GM19099 (cell line): ENCODE data around the gene TTF1.

ENCODE experiments used
- POLR2A ChIP-seq: IDR thresholded peaks from 3 replicates; pipeline ENCODE4 v1.6.1; 2011; ENCODE audit warnings: low read depth; ENCODE audit not compliant: insufficient read length; ENCODE audit errors: extremely low read depth

The TTF1 gene, protein sequence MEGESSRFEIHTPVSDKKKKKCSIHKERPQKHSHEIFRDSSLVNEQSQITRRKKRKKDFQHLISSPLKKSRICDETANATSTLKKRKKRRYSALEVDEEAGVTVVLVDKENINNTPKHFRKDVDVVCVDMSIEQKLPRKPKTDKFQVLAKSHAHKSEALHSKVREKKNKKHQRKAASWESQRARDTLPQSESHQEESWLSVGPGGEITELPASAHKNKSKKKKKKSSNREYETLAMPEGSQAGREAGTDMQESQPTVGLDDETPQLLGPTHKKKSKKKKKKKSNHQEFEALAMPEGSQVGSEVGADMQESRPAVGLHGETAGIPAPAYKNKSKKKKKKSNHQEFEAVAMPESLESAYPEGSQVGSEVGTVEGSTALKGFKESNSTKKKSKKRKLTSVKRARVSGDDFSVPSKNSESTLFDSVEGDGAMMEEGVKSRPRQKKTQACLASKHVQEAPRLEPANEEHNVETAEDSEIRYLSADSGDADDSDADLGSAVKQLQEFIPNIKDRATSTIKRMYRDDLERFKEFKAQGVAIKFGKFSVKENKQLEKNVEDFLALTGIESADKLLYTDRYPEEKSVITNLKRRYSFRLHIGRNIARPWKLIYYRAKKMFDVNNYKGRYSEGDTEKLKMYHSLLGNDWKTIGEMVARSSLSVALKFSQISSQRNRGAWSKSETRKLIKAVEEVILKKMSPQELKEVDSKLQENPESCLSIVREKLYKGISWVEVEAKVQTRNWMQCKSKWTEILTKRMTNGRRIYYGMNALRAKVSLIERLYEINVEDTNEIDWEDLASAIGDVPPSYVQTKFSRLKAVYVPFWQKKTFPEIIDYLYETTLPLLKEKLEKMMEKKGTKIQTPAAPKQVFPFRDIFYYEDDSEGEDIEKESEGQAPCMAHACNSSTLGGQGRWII

DNA sequence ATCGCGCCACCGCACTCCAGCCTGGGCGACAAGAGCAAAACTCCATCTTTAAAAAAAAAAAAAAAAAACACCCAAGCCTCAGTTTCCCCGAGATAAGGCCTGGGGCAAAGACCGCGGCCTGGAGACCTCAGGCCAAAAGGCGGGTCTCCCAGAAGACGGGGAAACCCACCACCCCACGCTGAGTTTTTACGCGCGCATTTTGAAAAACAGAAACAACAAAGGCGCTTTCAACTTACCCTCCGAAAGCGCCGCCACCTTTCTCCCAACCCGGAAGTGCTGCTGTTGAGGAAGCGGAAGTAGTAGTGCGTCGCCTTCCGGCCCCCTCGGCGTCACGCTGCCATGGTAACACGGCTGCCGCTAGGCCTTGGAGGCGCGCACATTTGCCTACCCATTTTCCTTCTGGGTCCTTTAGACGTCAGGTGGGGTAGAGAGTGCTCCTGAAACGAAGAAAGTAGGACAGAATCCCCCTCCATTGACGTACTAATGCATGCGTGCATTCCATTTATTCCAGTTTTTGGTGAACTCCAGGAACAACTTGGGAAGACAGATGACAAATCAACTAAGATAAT, at the start of gene TTF1:
Gene TTF1, minus strand, starts transcription at position 287 of the 569 bp plus-strand sequence. CDS start 4,019 bp downstream, outside the sequence.
- peak; percentile 74 for TF ChIP-seq POLR2A

- TF ChIP-seq POLR2A, result no peak
These were observed 49.6 kb upstream of the TTF1 start for GRCh38 chr9:132456241-132456640.

DNA sequence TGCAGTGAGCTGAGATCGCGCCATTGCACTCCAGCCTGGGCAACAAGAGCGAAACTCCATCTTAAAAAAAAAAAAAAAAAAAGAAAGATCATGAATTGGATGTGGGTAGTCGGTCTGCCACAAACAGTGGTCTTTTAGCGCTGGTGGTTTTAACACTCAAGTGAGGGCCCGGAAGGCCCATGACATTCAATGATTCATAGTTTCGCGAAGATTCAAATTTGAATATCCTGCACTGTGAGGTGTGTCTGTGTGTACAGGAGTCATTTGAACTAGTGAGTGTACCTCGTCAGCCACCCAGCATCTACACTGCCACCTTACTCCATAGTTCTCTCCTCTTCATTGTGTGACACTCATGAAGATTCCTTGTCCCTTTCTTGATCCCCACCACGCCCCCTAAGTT, 44.6 kb upstream of the TTF1 start:
- TF ChIP-seq POLR2A, result no peak

DNA sequence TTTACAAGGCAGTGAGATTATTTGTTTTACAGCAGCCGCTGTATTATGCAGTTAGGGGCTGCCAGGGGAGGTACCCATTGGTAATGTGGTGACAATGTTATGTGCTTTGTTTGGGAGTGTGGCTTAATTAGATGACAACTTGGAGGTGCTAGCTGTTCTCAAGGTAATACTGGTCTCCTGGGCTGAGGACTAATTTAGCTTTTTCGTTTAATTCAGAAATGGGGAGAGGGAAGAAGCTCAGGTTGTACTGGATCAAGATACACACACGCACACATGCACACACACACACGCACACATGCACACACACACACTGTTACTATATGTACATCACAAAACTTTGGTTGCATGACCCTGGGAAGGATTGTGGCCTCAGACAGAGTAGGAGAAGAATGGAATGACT, 41.3 kb upstream of the TTF1 start:
- no peak for TF ChIP-seq POLR2A

DNA sequence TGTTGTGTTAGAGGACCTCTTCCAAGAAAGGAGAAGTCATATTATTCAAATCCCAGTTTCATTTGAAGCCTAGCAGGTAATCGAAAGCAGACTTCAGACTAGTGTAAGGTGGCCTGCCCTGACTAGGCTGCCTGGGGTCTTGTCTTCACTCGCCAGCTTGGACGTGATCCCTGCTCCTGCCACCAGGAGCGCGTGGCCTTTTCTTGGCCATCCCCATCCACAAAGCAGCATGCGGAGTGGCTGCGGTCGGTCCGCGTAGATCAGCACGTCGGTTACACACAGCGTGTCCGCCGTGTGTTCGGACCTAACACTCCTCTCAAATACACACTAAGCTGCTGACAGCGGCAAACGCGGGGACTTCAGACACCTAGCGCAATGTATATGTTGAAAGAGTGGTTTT, 40.7 kb upstream of the TTF1 start:
- TF ChIP-seq POLR2A, result no peak

- TF ChIP-seq POLR2A, result no peak
These were observed 40.2 kb upstream of the TTF1 start for GRCh38 chr9:132446887-132447286.

GRCh38 chr9:132443951-132444607, 37.4 kb upstream of the TTF1 start:
- TF ChIP-seq POLR2A, result no peak

DNA sequence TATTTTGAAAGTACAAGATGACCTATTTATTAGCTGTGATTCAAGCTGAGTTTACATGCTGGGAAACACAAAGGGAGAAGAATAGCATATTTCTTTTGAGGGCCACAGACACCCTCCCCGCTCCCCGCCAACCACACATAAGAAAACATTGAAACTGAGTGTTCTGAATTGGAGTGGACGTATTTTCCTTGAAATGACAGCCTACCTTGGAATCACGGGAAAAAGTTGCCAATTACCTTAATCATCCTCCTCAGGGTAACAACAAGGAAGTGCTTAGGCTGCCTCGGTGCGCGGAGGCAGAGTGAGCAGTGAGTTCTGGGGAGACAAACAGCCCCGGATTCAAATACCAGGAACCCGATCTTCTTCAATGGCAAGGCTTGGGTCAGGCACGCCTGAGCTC, 34.8 kb upstream of the TTF1 start:
- TF ChIP-seq POLR2A, result no peak

DNA sequence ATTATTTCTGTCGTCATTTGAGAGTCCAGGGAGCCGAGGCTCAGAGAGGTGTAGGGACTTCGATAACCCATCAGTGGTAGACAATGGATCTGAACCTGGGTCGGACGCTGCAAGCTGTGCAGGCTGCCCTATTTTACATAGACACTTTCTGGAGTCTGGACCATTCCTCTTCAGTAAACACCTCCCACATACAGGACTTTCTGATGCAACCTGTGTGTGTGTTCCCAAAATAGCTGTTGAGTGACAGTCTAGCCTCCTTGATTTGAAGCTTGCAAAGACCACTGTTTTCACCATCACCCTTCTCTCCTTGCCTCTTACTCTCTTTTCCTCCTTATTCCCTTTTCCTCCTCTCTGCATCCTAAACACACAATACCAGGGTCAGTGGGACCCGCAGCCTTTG, 34.1 kb upstream of the TTF1 start:
- no peak for TF ChIP-seq POLR2A

GRCh38 chr9:132439153-132439552, 32.5 kb upstream of the TTF1 start:
- no peak for TF ChIP-seq POLR2A

DNA sequence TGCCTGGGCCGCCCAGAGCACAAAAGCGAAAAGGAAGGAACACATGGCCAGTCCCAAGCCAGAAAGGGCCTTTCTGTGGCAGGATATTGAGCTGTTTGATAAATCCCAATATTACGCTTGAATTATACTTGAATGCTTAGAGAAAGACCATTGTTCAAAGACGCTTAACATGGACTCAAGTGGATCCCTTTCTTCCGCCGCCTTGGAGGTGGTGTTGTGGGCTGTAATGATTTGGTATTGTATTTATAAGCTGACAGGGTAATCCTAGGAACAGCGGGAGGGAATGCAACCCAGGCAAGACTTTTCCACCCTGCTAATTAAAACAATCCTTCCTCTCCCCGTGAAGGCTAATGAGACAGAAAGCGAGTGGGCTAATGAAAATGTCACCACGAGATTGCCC, 28.2 kb upstream of the TTF1 start:
- no peak for TF ChIP-seq POLR2A

GRCh38 chr9:132430998-132431397, 24.4 kb upstream of the TTF1 start:
- TF ChIP-seq POLR2A, result no peak

DNA sequence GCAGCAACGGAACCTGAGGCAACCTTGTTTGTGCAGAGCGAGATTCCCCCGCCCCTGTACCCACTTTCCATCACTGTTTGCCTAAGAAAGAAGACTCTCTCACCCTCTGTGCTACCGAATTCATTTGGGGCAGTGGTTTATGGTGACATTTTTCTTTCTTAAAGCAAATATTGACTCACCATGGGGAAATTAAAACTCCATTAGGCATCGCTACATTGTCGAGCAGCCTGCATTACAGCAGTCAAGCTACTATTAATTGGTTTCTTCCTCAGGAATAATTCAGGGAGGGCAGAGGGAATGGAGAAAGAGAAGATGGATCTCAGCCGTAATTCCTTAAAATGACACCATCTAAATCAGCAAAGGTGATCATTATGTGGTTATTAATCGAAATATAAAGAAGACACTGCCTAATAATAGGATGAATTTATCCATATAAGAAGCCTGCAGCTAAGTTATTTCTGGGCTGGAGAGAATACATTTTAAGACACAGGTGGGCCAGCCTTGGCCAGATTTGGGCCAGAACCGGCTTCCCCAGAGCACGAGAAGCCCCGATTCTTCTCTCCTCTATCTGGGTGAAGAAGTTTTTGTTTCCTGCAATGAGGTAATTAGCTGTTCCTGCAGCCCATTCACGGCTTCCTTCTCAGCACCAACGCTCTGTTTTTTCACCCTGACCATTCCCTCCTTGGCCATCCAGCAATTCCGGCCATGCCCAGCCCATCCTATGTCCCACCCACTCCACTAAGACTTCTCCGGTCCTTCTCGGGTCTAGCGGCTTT, 20.2 kb upstream of the TTF1 start:
- no peak for TF ChIP-seq POLR2A

DNA sequence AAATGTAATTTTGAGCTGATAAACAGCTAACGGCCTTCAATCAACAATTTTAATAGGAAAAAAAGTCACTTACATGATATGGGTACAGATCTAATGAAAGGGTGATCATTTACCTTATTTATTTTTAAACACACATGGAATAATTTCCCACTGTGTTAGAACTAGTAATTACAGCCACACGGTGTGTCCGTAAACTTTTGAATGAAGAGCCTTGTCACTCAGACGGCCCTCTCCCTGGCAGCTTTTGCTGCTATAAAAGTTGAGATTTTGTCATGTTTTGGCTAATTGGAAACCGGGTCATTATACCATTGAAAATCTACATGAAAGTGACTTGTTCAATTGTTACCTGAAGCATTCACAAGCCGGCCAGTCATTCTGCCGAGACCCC, 19.0 kb upstream of the TTF1 start:
- TF ChIP-seq POLR2A, result no peak
